Astrocyte (in vitro differentiated cells and primary cell): ENCODE results near the gene DAP. TPM values are rescaled to one million over a fixed set of nuclear protein-coding genes. Genes with fewer than 3 reads are reported as not detected.
A peak's percentile ranks its signal among the peaks of the same experiment; 100 is the strongest.

ENCODE experiments used
- DNase-seq: peaks from one replicate; pipeline ENCODE4 v3.0.0-alpha.2; 2010; ENCODE audit warnings: low read depth
- FAIRE-seq: peaks from 2 replicates; lab custom pipeline; 2011; peaks lifted over from hg19 to GRCh38; lab: Jason Lieb, UNC
- H2AFZ ChIP-seq: 2 replicates; pipeline ENCODE4 v1.6.0; 2012; ENCODE audit warnings: low read depth, low read length, inconsistent platforms
- H3K27ac ChIP-seq: 2 replicates; pipeline ENCODE4 v1.5.1; 2011; ENCODE audit warnings: low read depth, low read length, inconsistent platforms
- H3K27me3 ChIP-seq: 2 replicates; pipeline ENCODE4 v1.6.0; 2011; ENCODE audit warnings: low read length, inconsistent platforms; ENCODE audit not compliant: insufficient read depth
- H3K36me3 ChIP-seq: 2 replicates; pipeline ENCODE4 v1.5.1; 2011; ENCODE audit warnings: low read length, inconsistent platforms; ENCODE audit not compliant: insufficient read depth
- H3K4me1 ChIP-seq: 2 replicates; pipeline ENCODE4 v1.5.1; 2011; ENCODE audit warnings: low read length, inconsistent platforms; ENCODE audit not compliant: insufficient read depth
- H3K4me2 ChIP-seq: 2 replicates; pipeline ENCODE4 v1.6.0; 2012; ENCODE audit warnings: low read length, inconsistent platforms
- H3K4me3 ChIP-seq: 2 replicates; pipeline ENCODE4 v1.5.1; 2011; ENCODE audit warnings: low read depth, mild to moderate bottlenecking, low read length, inconsistent platforms; ENCODE audit not compliant: insufficient read depth
- H3K79me2 ChIP-seq: 2 replicates; pipeline ENCODE4 v1.6.0; 2012; ENCODE audit warnings: mild to moderate bottlenecking, low read length, inconsistent platforms; ENCODE audit not compliant: insufficient read depth
- H3K9ac ChIP-seq: 2 replicates; pipeline ENCODE4 v1.6.0; 2012; ENCODE audit warnings: mild to moderate bottlenecking, low read length, inconsistent platforms
- H3K9me3 ChIP-seq: 2 replicates; pipeline ENCODE4 v1.5.1; 2012; ENCODE audit warnings: low read depth, mild to moderate bottlenecking, low read length, inconsistent platforms; ENCODE audit not compliant: insufficient read depth
- H4K20me1 ChIP-seq: 2 replicates; pipeline ENCODE4 v1.6.0; 2012; ENCODE audit warnings: low read length, inconsistent platforms; ENCODE audit not compliant: insufficient read depth
- H3K27ac Mint-ChIP-seq: one replicate; pipeline ENCODE4 v1.8.0; 2021; ENCODE audit warnings: mild to moderate bottlenecking, mixed read lengths; ENCODE audit not compliant: unreplicated experiment
- H3K27me3 Mint-ChIP-seq: one replicate; pipeline ENCODE4 v1.8.0; 2021; ENCODE audit warnings: low read depth, mixed read lengths; ENCODE audit not compliant: unreplicated experiment
- H3K36me3 Mint-ChIP-seq: one replicate; pipeline ENCODE4 v1.8.0; 2021; ENCODE audit warnings: low read depth, mixed read lengths; ENCODE audit not compliant: unreplicated experiment
- H3K4me1 Mint-ChIP-seq: one replicate; pipeline ENCODE4 v1.8.0; 2021; ENCODE audit warnings: low read depth, mixed read lengths; ENCODE audit not compliant: unreplicated experiment
- H3K4me3 Mint-ChIP-seq: one replicate; pipeline ENCODE4 v1.8.0; 2021; ENCODE audit warnings: mild to moderate bottlenecking, moderate library complexity, mixed read lengths; ENCODE audit not compliant: unreplicated experiment
- H3K9me3 Mint-ChIP-seq: one replicate; pipeline ENCODE4 v1.8.0; 2021; ENCODE audit warnings: mild to moderate bottlenecking, mixed read lengths; ENCODE audit not compliant: unreplicated experiment
- EZH2 ChIP-seq: IDR thresholded peaks from 2 replicates; pipeline ENCODE4 v1.6.1; 2012; ENCODE audit warnings: mild to moderate bottlenecking, low read length, inconsistent platforms; ENCODE audit not compliant: insufficient read depth
- total RNA-seq: library from RNA; stranded (reverse); gene quantifications from 2 replicates; pipeline ENCODE4 v1.2.1, GENCODE V29; 2021
- TF ChIP-seq, protein P1 (sequence below): IDR thresholded peaks from 2 replicates; pipeline ENCODE4 v1.5.1; 2011; ENCODE audit warnings: low read depth, mild to moderate bottlenecking, inconsistent platforms, low read length, moderate library complexity; ENCODE audit not compliant: insufficient read depth

DAP gene
- total RNA-seq, 1 donor from 2014 or later, result 239 TPM

DNA sequence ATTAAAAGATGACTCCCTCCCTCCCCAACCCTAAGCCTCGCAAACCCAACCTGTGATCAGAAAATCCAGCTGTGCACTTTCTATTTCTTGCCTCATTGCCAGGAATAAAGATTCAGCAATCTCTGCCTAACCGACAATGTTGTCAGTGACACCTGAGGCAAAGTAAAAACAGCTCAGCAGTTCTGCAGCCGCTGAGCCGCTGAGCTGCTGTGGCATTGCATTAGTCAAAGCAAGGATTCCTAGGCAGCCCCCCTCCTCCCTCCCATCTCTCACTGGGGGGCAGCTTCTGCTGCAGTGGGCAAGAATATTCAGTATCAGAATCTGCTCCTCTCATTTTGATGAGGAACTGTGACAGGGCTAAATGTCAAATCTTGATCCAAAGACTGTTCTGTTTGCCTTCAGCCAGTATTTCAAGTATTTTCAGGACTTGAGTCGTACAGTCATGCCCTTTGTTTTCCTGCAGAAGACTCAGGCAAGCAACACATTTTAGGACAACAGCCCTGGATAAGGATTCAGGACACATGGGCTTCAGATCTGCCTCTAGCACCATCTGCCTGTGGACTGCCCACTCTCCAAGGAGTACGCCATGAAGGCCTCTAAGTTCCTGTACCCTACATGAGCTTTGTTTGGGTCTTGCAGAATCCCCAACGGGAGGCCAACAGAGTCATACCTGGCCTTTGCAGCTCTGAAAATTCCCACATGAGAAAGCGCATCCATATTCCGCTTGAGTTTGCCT lies 41.1 kb upstream of the DAP start:
- H3K4me3 Mint-ChIP-seq, result peak overlapping the region; percentile 42
- H3K4me3 ChIP-seq, result no peak overlapping the region
- H3K4me1 Mint-ChIP-seq, result peaks cover 7% of the 10 kb centered on the region

GRCh38 chr5:10800852-10801251 lies 39.8 kb upstream of the DAP start:
- no peak overlapping the region for H3K4me3 Mint-ChIP-seq
- no peak overlapping the region for H3K27ac Mint-ChIP-seq
- no peaks in the 10 kb centered on the region for H3K27me3 ChIP-seq
- H3K4me3 ChIP-seq, result no peak overlapping the region
- no peaks in the 10 kb centered on the region for H3K36me3 ChIP-seq
- peaks cover 6% of the 10 kb centered on the region for H3K9me3 ChIP-seq
- no peaks in the 10 kb centered on the region for H4K20me1 ChIP-seq
- H3K9ac ChIP-seq, result no peak overlapping the region
- H3K9me3 Mint-ChIP-seq, result peaks cover 12% of the 10 kb centered on the region
- H3K4me1 Mint-ChIP-seq, result peaks cover 7% of the 10 kb centered on the region
- H3K79me2 ChIP-seq, result no peaks in the 10 kb centered on the region
- DNase-seq (no peak), FAIRE-seq (no peak)
- H3K4me2 ChIP-seq, result no peak overlapping the region
- H3K36me3 Mint-ChIP-seq, result no peaks in the 10 kb centered on the region
- H2AFZ ChIP-seq, result no peak overlapping the region
- no peak overlapping the region for H3K27ac ChIP-seq
- H3K4me1 ChIP-seq, result no peaks in the 10 kb centered on the region
- H3K27me3 Mint-ChIP-seq, result peaks cover 5% of the 10 kb centered on the region
- TF ChIP-seq EZH2, result no peak
- TF ChIP-seq, protein P1, sequence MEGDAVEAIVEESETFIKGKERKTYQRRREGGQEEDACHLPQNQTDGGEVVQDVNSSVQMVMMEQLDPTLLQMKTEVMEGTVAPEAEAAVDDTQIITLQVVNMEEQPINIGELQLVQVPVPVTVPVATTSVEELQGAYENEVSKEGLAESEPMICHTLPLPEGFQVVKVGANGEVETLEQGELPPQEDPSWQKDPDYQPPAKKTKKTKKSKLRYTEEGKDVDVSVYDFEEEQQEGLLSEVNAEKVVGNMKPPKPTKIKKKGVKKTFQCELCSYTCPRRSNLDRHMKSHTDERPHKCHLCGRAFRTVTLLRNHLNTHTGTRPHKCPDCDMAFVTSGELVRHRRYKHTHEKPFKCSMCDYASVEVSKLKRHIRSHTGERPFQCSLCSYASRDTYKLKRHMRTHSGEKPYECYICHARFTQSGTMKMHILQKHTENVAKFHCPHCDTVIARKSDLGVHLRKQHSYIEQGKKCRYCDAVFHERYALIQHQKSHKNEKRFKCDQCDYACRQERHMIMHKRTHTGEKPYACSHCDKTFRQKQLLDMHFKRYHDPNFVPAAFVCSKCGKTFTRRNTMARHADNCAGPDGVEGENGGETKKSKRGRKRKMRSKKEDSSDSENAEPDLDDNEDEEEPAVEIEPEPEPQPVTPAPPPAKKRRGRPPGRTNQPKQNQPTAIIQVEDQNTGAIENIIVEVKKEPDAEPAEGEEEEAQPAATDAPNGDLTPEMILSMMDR, result no peak

More for the DNA sequence above, 41.1 kb upstream of the DAP start:
- H3K4me2 ChIP-seq, result no peak overlapping the region
- TF ChIP-seq EZH2, result no peak
- TF ChIP-seq, protein P1, result no peak
- no peak overlapping the region for H2AFZ ChIP-seq
- DNase-seq (no peak), FAIRE-seq (no peak)
- Mint-ChIP-seq H3K36me3 (no peaks in the 10 kb centered on the region), H3K9me3 (peaks cover 14% of the 10 kb centered on the region), H3K27ac (no peak overlapping the region), H3K27me3 (peaks cover 2% of the 10 kb centered on the region)
- no peaks in the 10 kb centered on the region for H3K27me3 ChIP-seq
- no peaks in the 10 kb centered on the region for H4K20me1 ChIP-seq
- H3K4me1 ChIP-seq, result no peaks in the 10 kb centered on the region
- no peaks in the 10 kb centered on the region for H3K36me3 ChIP-seq
- no peak overlapping the region for H3K9ac ChIP-seq
- H3K9me3 ChIP-seq, result peaks cover 6% of the 10 kb centered on the region
- H3K79me2 ChIP-seq, result no peaks in the 10 kb centered on the region
- no peak overlapping the region for H3K27ac ChIP-seq

DNA sequence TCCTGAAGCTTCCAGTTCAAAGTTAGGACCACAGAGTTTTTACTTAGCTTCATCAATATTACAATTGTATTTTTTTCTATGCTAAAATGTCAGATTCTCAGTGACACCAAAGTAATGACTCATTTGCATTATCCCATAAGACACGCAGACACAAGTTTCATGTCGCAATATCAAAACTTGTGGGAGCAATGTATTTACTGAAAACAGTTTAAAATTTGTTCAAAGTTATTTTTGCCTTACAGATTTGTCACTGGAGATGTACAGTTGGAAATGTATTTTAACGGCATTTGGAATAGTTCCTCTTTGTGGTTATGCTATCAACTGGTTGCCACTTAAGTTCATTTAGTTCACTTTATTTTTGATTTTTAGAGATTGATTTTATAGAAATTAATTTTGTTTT lies 36.2 kb upstream of the DAP start:
- H3K79me2 ChIP-seq, result no peaks in the 10 kb centered on the region
- Mint-ChIP-seq H3K27ac (no peak overlapping the region), H3K36me3 (no peaks in the 10 kb centered on the region), H3K4me1 (peaks cover 5% of the 10 kb centered on the region), H3K9me3 (peaks cover 1% of the 10 kb centered on the region), H3K27me3 (peaks cover 13% of the 10 kb centered on the region), H3K4me3 (no peak overlapping the region)
- H3K4me1 ChIP-seq, result no peaks in the 10 kb centered on the region
- no peaks in the 10 kb centered on the region for H3K27me3 ChIP-seq
- H3K4me3 ChIP-seq, result no peak overlapping the region
- H3K27ac ChIP-seq, result no peak overlapping the region
- H3K9me3 ChIP-seq, result no peaks in the 10 kb centered on the region
- no peaks in the 10 kb centered on the region for H4K20me1 ChIP-seq
- H2AFZ ChIP-seq, result no peak overlapping the region
- no peak overlapping the region for H3K9ac ChIP-seq
- TF ChIP-seq EZH2, result no peak
- TF ChIP-seq, protein P1, result no peak
- H3K4me2 ChIP-seq, result no peak overlapping the region
- H3K36me3 ChIP-seq, result no peaks in the 10 kb centered on the region
- DNase-seq (no peak), FAIRE-seq (no peak)
